CD14-positive monocyte (primary cell): ENCODE data around the gene MPPED1. TPM values are rescaled to one million over a fixed set of nuclear protein-coding genes. Genes with fewer than 3 reads are reported as not detected.

Source experiments
- DNase-seq, 3 donors: peaks; one replicate each; pipeline ENCODE4 v3.0.0-alpha.2; 2011 to 2022
- H2AFZ ChIP-seq: 2 replicates; pipeline ENCODE4 v1.6.0; 2012; ENCODE audit warnings: mild to moderate bottlenecking, low read depth, low read length, inconsistent platforms; ENCODE audit not compliant: insufficient read depth, poor library complexity, severe bottlenecking
- H3K27ac ChIP-seq, 2 donors: 1 replicate in 1 of 2; 2 replicates in 1 of 2; pipeline ENCODE4 v1.5.1; 2012 to 2013; ENCODE audit warnings: low read length in 2 of 2, control low read depth in 1 of 2, inconsistent platforms in 1 of 2, low read depth in 1 of 2, mild to moderate bottlenecking in 1 of 2
- H3K27me3 ChIP-seq, 2 donors: one replicate each; pipeline versions ENCODE4 v1.6.0 to v1.6.1; 2011 to 2013; ENCODE audit warnings: low read length in 2 of 2; ENCODE audit not compliant: control insufficient read depth in 2 of 2, insufficient read depth in 2 of 2
- H3K36me3 ChIP-seq, 2 donors: replicated peaks in 1 of 2; 1 replicate in 1 of 2; 2 replicates in 1 of 2; pipeline versions ENCODE4 v1.5.1 to v1.6.1; 2012 to 2013; ENCODE audit warnings: low read length in 2 of 2, control low read depth in 1 of 2, inconsistent platforms in 1 of 2, mild to moderate bottlenecking in 1 of 2; ENCODE audit not compliant: insufficient read depth in 2 of 2, control insufficient read depth in 1 of 2
- H3K4me1 ChIP-seq, 2 donors: 1 replicate in 1 of 2; 2 replicates in 1 of 2; pipeline versions ENCODE4 v1.5.1 to v1.6.1; 2012 to 2013; ENCODE audit warnings: low read length in 2 of 2, control low read depth in 1 of 2, inconsistent platforms in 1 of 2, mild to moderate bottlenecking in 1 of 2, moderate library complexity in 1 of 2; ENCODE audit not compliant: insufficient read depth in 2 of 2, control insufficient read depth in 1 of 2
- H3K4me2 ChIP-seq: replicated peaks from 2 replicates; pipeline ENCODE3; 2012; ENCODE audit warnings: low read length, moderate library complexity, mild to moderate bottlenecking; ENCODE audit not compliant: poor library complexity, severe bottlenecking; ENCODE audit errors: extremely low read depth
- H3K4me3 ChIP-seq, 3 experiments: fragments of 200-600 bp in 1 of 3; sonication (generic) in 1 of 3; replicated peaks in 1 of 3; 1 replicate in 2 of 3; 2 replicates in 1 of 3; pipeline ENCODE4 v1.5.1; 2011 to 2013; ENCODE audit warnings: low read length in 3 of 3, mild to moderate bottlenecking in 3 of 3, control low read depth in 2 of 3, low read depth in 2 of 3, inconsistent platforms in 1 of 3, moderate library complexity in 1 of 3
- H3K79me2 ChIP-seq: 2 replicates; pipeline ENCODE4 v1.6.0; 2012; ENCODE audit warnings: mild to moderate bottlenecking, control low read depth, inconsistent platforms, low read length, moderate library complexity; ENCODE audit not compliant: insufficient read depth
- H3K9ac ChIP-seq: 2 replicates; pipeline ENCODE4 v1.6.0; 2017; ENCODE audit warnings: low read length, mild to moderate bottlenecking; ENCODE audit not compliant: insufficient read depth, poor library complexity, severe bottlenecking
- H3K9me3 ChIP-seq, 2 donors: replicated peaks in 1 of 2; 1 replicate in 1 of 2; 2 replicates in 1 of 2; pipeline versions ENCODE4 v1.5.1 to v1.6.1; 2012 to 2013; ENCODE audit warnings: low read length in 2 of 2, control low read depth in 1 of 2; ENCODE audit not compliant: control insufficient read depth in 1 of 2, insufficient read depth in 1 of 2
- H4K20me1 ChIP-seq: 2 replicates; pipeline ENCODE4 v1.6.0; 2012; ENCODE audit warnings: mild to moderate bottlenecking, low read length, control low read depth, moderate library complexity; ENCODE audit not compliant: insufficient read depth
- H3K27ac Mint-ChIP-seq, 7 donors: one replicate each; pipeline ENCODE4 v1.8.0; 2020; ENCODE audit warnings: mild to moderate bottlenecking in 7 of 7, mixed read lengths in 7 of 7, moderate library complexity in 6 of 7, inconsistent platforms in 2 of 7
- H3K27me3 Mint-ChIP-seq, 3 donors: one replicate each; pipeline ENCODE4 v1.8.0; 2021 to 2022; ENCODE audit warnings: low read depth in 3 of 3, mild to moderate bottlenecking in 3 of 3, mixed read lengths in 3 of 3, moderate library complexity in 3 of 3, inconsistent platforms in 1 of 3
- H3K36me3 Mint-ChIP-seq, 2 donors: one replicate each; pipeline ENCODE4 v1.8.0; 2020; ENCODE audit warnings: mixed read lengths in 2 of 2, inconsistent platforms in 1 of 2, mild to moderate bottlenecking in 1 of 2
- H3K4me1 Mint-ChIP-seq: one replicate; pipeline ENCODE4 v1.8.0; 2020; ENCODE audit warnings: mild to moderate bottlenecking, mixed read lengths
- H3K4me3 Mint-ChIP-seq, 2 donors: one replicate each; pipeline ENCODE4 v1.8.0; 2020; ENCODE audit warnings: mild to moderate bottlenecking in 2 of 2, mixed read lengths in 2 of 2, moderate library complexity in 1 of 2
- H3K9me3 Mint-ChIP-seq, 7 donors: one replicate each; pipeline ENCODE4 v1.8.0; 2020 to 2022; ENCODE audit warnings: mixed read lengths in 7 of 7, mild to moderate bottlenecking in 6 of 7, moderate library complexity in 6 of 7, inconsistent platforms in 2 of 7
- CTCF ChIP-seq: fragments of 200-600 bp; IDR thresholded peaks from one replicate; pipeline ENCODE4 v1.8.0; 2022; ENCODE audit warnings: antibody characterized with exemption, mild to moderate bottlenecking
- WGBS: methylation state at CpG from one replicate; pipeline ENCODE4 v1.1.5; 2013; ENCODE audit warnings: missing lambda C conversion rate; ENCODE audit not compliant: insufficient coverage; 5-methylcytosine and 5-hydroxymethylcytosine counted together
- intact Hi-C, 2 donors: fragments of 100-400 bp; cut with micrococcal nuclease; formaldehyde crosslinking; loops; one replicate each; pipeline versions ENCODE4 v1.15.0 to v1.15.1; 2023
- polyA plus RNA-seq, 3 donors: library from polyadenylated mRNA; depleted of rRNA in 1 of 3; unstranded in 2 of 3; stranded (reverse) in 1 of 3; fragments of 300-500 nt in 2 of 3; fragments of >200 nt in 1 of 3; fragmentation: Illumina TruSeq in 2 of 3; gene quantifications; 1 replicate in 2 of 3; 2 replicates in 1 of 3; pipeline ENCODE4 v1.2.3, GENCODE V29; 2012 to 2021

Gene MPPED1
- polyA plus RNA-seq, 3 donors: not detected

GRCh38 chr22:43507235-43507634 lies 95.4 kb downstream of the MPPED1 start:
- no peak for TF ChIP-seq CTCF
- Histone ChIP-seq H3K9ac (no peak overlapping the region), H3K27me3 (no peaks in the 10 kb centered on the region), H3K4me2 (no peak overlapping the region), H3K79me2 (no peaks in the 10 kb centered on the region), H2AFZ (no peak overlapping the region), H3K4me3 (no peak overlapping the region), H3K9me3 (no peaks in the 10 kb centered on the region), H3K4me1 (no peaks in the 10 kb centered on the region), H4K20me1 (no peaks in the 10 kb centered on the region), H3K36me3 (no peaks in the 10 kb centered on the region), H3K27ac (no peak overlapping the region)
- no peak for DNase-seq
- H3K36me3 Mint-ChIP-seq: no peaks in the 10 kb centered on the region
- no peaks in the 10 kb centered on the region for H3K4me1 Mint-ChIP-seq
- peaks cover 0 to 4% (median 0%) of the 10 kb centered on the region in 3 donors for H3K27me3 Mint-ChIP-seq
- intact Hi-C loops: no loop called here
- H3K4me3 Mint-ChIP-seq: no peak overlapping the region
- 92% methylated on average over 4 of the region's 8 CpGs for WGBS
- no peak overlapping the region for H3K27ac Mint-ChIP-seq
- peaks cover 0 to 1% (median 0%) of the 10 kb centered on the region in 7 donors for H3K9me3 Mint-ChIP-seq

DNA sequence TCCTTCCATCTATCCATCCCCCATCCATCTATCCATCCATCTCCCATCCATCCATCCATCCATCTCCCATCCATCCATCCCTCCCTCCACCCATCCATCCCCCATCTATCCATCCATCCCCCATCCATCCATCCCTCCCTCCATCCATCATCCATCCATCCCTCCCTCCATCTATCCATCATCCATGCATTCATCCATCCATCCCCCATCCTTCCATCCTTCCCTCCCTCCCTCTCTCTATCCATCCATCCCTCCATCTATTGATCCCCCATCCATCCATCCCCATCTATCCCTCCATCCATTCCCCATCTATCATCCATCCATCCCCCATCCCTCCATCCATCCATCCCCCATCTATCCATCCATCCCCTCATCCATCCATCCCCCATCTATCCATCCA lies 96.7 kb downstream of the MPPED1 start:
- no peaks in the 10 kb centered on the region for H3K27me3 ChIP-seq
- peaks cover 0 to 1% (median 0%) of the 10 kb centered on the region in 3 donors for H3K27me3 Mint-ChIP-seq
- no peaks in the 10 kb centered on the region for H3K4me1 ChIP-seq
- no peak overlapping the region for H2AFZ ChIP-seq
- H3K4me3 ChIP-seq: no peak overlapping the region
- no peak overlapping the region for H3K9ac ChIP-seq
- no peaks in the 10 kb centered on the region for H3K9me3 ChIP-seq
- TF ChIP-seq CTCF: no peak
- H4K20me1 ChIP-seq: no peaks in the 10 kb centered on the region
- no peaks in the 10 kb centered on the region for H3K4me1 Mint-ChIP-seq
- no peak overlapping the region for H3K4me3 Mint-ChIP-seq
- H3K9me3 Mint-ChIP-seq: peaks cover 0 to 1% (median 0%) of the 10 kb centered on the region in 7 donors
- no peak for DNase-seq
- H3K36me3 ChIP-seq: no peaks in the 10 kb centered on the region
- H3K4me2 ChIP-seq: no peak overlapping the region
- no peak overlapping the region for H3K27ac ChIP-seq
- H3K27ac Mint-ChIP-seq: no peak overlapping the region
- H3K36me3 Mint-ChIP-seq: no peaks in the 10 kb centered on the region
- intact Hi-C loops: no loop called here
- no peaks in the 10 kb centered on the region for H3K79me2 ChIP-seq
